GM19324 (cell line): ENCODE results near the gene STXBP5L.
"Not testable (repeated sequence)": the region's sequence is repeated elsewhere in the genome, so short reads cannot be mapped to it uniquely, and the experiment has no call there.

Experiments used
- ATAC-seq: cut with Tn5 transposase; IDR thresholded peaks from one replicate; pipeline ENCODE4 v1.9.1; 2021; ENCODE audit warnings: mild to moderate bottlenecking, moderate library complexity; ENCODE audit not compliant: unreplicated experiment, low FRiP score

The STXBP5L gene

GRCh38 chr3:121223116-121223515 lies 315.1 kb downstream of the STXBP5L start:
- ATAC-seq, result no peak

- ATAC-seq, result no peak
Observed at GRCh38 chr3:121228971-121229370, 321.0 kb downstream of the STXBP5L start.

- ATAC-seq, result not testable (repeated sequence)
Observed at GRCh38 chr3:121230194-121230593, 322.2 kb downstream of the STXBP5L start.

GRCh38 chr3:121231872-121232271 lies 323.9 kb downstream of the STXBP5L start:
- ATAC-seq, result no peak

- no peak for ATAC-seq
Observed at GRCh38 chr3:121232309-121233225, 324.6 kb downstream of the STXBP5L start.

- no peak for ATAC-seq
Observed at GRCh38 chr3:121243208-121243607, 335.2 kb downstream of the STXBP5L start.

GRCh38 chr3:121252676-121253075 lies 344.7 kb downstream of the STXBP5L start:
- ATAC-seq, result no peak

- ATAC-seq, result no peak
Observed at GRCh38 chr3:121269389-121269788, 361.4 kb downstream of the STXBP5L start.

- ATAC-seq, result no peak
Observed at GRCh38 chr3:121274411-121274810, 366.4 kb downstream of the STXBP5L start.

GRCh38 chr3:121295452-121295851 lies 387.4 kb downstream of the STXBP5L start:
- ATAC-seq, result no peak

GRCh38 chr3:121295979-121296378 lies 388.0 kb downstream of the STXBP5L start:
- no peak for ATAC-seq

GRCh38 chr3:121324320-121324719 lies 416.3 kb downstream of the STXBP5L start:
- no peak for ATAC-seq

GRCh38 chr3:121330118-121330517 lies 422.1 kb downstream of the STXBP5L start:
- ATAC-seq, result no peak

- no peak for ATAC-seq
Observed at GRCh38 chr3:121330634-121331033, 422.6 kb downstream of the STXBP5L start.

GRCh38 chr3:121355960-121356359 lies 448.0 kb downstream of the STXBP5L start:
- ATAC-seq, result not testable (repeated sequence)

- no peak for ATAC-seq
Observed at GRCh38 chr3:121362035-121362734, 454.2 kb downstream of the STXBP5L start.

GRCh38 chr3:121388308-121388707 lies 480.3 kb downstream of the STXBP5L start:
- not testable (repeated sequence) for ATAC-seq

GRCh38 chr3:121395967-121396366 lies 488.0 kb downstream of the STXBP5L start:
- ATAC-seq, result not testable (repeated sequence)

GRCh38 chr3:121398051-121398450 lies 490.0 kb downstream of the STXBP5L start:
- ATAC-seq, result not testable (repeated sequence)

GRCh38 chr3:121399820-121400219 lies 491.8 kb downstream of the STXBP5L start:
- ATAC-seq, result no peak

GRCh38 chr3:121405631-121406030 lies 497.6 kb downstream of the STXBP5L start:
- no peak for ATAC-seq

- no peak for ATAC-seq
Observed at GRCh38 chr3:121411523-121411922, 503.5 kb downstream of the STXBP5L start.
